Neuronal stem cell (in vitro differentiated cells): Measurements from ENCODE around the gene MARK3.

Source experiments
- DNase-seq: peaks from one replicate; pipeline ENCODE4 v3.0.0-alpha.2; 2013; ENCODE audit warnings: low spot score
- H2AFZ ChIP-seq: one replicate; pipeline ENCODE4 v1.6.1; 2013; ENCODE audit warnings: mild to moderate bottlenecking, low read length, inconsistent platforms
- H2AK5ac ChIP-seq: 2 replicates; pipeline ENCODE4 v1.6.1; 2013; ENCODE audit warnings: low read depth, mild to moderate bottlenecking, inconsistent platforms, low read length, moderate library complexity, mixed read lengths
- H2BK120ac ChIP-seq: 2 replicates; pipeline ENCODE4 v1.6.1; 2013; ENCODE audit warnings: low read depth, mild to moderate bottlenecking, inconsistent platforms, low read length, moderate library complexity, mixed read lengths
- H2BK12ac ChIP-seq: one replicate; pipeline ENCODE4 v1.6.1; 2013; ENCODE audit warnings: low read length, inconsistent platforms
- H2BK15ac ChIP-seq: 2 replicates; pipeline ENCODE4 v1.6.1; 2013; ENCODE audit warnings: mild to moderate bottlenecking, low read length, inconsistent platforms, mixed read lengths
- H2BK5ac ChIP-seq: one replicate; pipeline ENCODE4 v1.6.1; 2013; ENCODE audit warnings: inconsistent platforms, mild to moderate bottlenecking, low read length, moderate library complexity
- H3K14ac ChIP-seq: one replicate; pipeline ENCODE4 v1.6.1; 2013; ENCODE audit warnings: low read length, inconsistent platforms
- H3K18ac ChIP-seq: 2 replicates; pipeline ENCODE4 v1.6.1; 2013; ENCODE audit warnings: low read length, inconsistent platforms
- H3K23ac ChIP-seq: 2 replicates; pipeline ENCODE4 v1.6.1; 2013; ENCODE audit warnings: low read depth, mild to moderate bottlenecking, mixed read lengths, low read length, inconsistent platforms; ENCODE audit not compliant: poor library complexity
- H3K27ac ChIP-seq: replicated peaks from 3 replicates; pipeline ENCODE4 v1.5.1; 2013; ENCODE audit warnings: low read length, inconsistent platforms
- H3K27me3 ChIP-seq, 3 experiments: 2 replicates each; pipeline ENCODE4 v1.6.1; 2013; ENCODE audit warnings: low read length in 3 of 3, mild to moderate bottlenecking in 2 of 3, inconsistent platforms in 1 of 3, low read depth in 1 of 3, mixed read lengths in 1 of 3, moderate library complexity in 1 of 3; ENCODE audit not compliant: control insufficient read depth in 3 of 3, insufficient read depth in 3 of 3
- H3K36me3 ChIP-seq, 2 donors: replicated peaks in 1 of 2; 2 replicates each; pipeline ENCODE4 v1.6.1; 2013; ENCODE audit warnings: low read length in 2 of 2; ENCODE audit not compliant: control insufficient read depth in 2 of 2, insufficient read depth in 2 of 2
- H3K4ac ChIP-seq: 2 replicates; pipeline ENCODE4 v1.6.1; 2013; ENCODE audit warnings: inconsistent platforms, mild to moderate bottlenecking, low read length, moderate library complexity
- H3K4me1 ChIP-seq, 2 donors: 1 replicate in 1 of 2; 2 replicates in 1 of 2; pipeline ENCODE4 v1.6.1; 2013; ENCODE audit warnings: low read length in 2 of 2, low read depth in 1 of 2; ENCODE audit not compliant: control insufficient read depth in 2 of 2, insufficient read depth in 1 of 2
- H3K4me2 ChIP-seq: one replicate; pipeline ENCODE4 v1.6.1; 2013; ENCODE audit warnings: mild to moderate bottlenecking, low read length, inconsistent platforms; ENCODE audit not compliant: insufficient read depth, poor library complexity, severe bottlenecking
- H3K4me3 ChIP-seq, 2 donors: 2 replicates each; pipeline ENCODE4 v1.5.1; 2013; ENCODE audit warnings: low read length in 2 of 2, mild to moderate bottlenecking in 2 of 2, inconsistent platforms in 1 of 2, moderate library complexity in 1 of 2
- H3K79me1 ChIP-seq: one replicate; pipeline ENCODE4 v1.6.1; 2013; ENCODE audit warnings: low read depth, mild to moderate bottlenecking, inconsistent platforms, low read length, moderate library complexity
- H3K9ac ChIP-seq: one replicate; pipeline ENCODE4 v1.6.1; 2013; ENCODE audit warnings: mild to moderate bottlenecking, low read depth, low read length, inconsistent platforms; ENCODE audit not compliant: poor library complexity
- H3K9me3 ChIP-seq, 2 donors: replicated peaks in 1 of 2; 2 replicates each; pipeline versions ENCODE3 to v1.6.1; 2013; ENCODE audit warnings: low read length in 2 of 2, mild to moderate bottlenecking in 2 of 2, inconsistent platforms in 1 of 2, low read depth in 1 of 2, mixed read lengths in 1 of 2, moderate library complexity in 1 of 2; ENCODE audit not compliant: control insufficient read depth in 2 of 2, insufficient read depth in 1 of 2
- H4K8ac ChIP-seq: one replicate; pipeline ENCODE4 v1.6.1; 2013; ENCODE audit warnings: low read depth, mild to moderate bottlenecking, inconsistent platforms, low read length, moderate library complexity
- H4K91ac ChIP-seq: one replicate; pipeline ENCODE4 v1.6.1; 2013; ENCODE audit warnings: low read length, low read depth, mild to moderate bottlenecking, inconsistent platforms; ENCODE audit not compliant: poor library complexity
- WGBS, 2 donors: extraction: QIAGEN DNeasy Blood & Tissue Kit; methylation state at CpG; one replicate each; pipeline ENCODE4 v1.1.7; 2013; ENCODE audit warnings: missing lambda C conversion rate in 2 of 2, mixed read lengths in 1 of 2; ENCODE audit not compliant: insufficient read length in 2 of 2, insufficient replicate concordance in 1 of 2; ENCODE audit errors: extremely low coverage in 2 of 2; 5-methylcytosine and 5-hydroxymethylcytosine counted together

Gene MARK3

GRCh38 chr14:103463149-103463548 lies 77.9 kb downstream of the MARK3 start:
- H2BK15ac ChIP-seq: no peak overlapping the region
- H3K9ac ChIP-seq: no peak overlapping the region
- no peaks in the 10 kb centered on the region for H3K79me1 ChIP-seq
- H3K27ac ChIP-seq: no peak overlapping the region
- H2BK120ac ChIP-seq: no peak overlapping the region
- H3K4me2 ChIP-seq: no peak overlapping the region
- H3K4me1 ChIP-seq: peaks cover 0 to 1% of the 10 kb centered on the region in 2 donors
- no peak overlapping the region for H4K8ac ChIP-seq
- no peaks in the 10 kb centered on the region for H3K27me3 ChIP-seq
- peaks cover 16 to 86% of the 10 kb centered on the region in 2 donors for H3K36me3 ChIP-seq
- H2AK5ac ChIP-seq: no peak overlapping the region
- no peak overlapping the region for H3K18ac ChIP-seq
- H2BK12ac ChIP-seq: no peak overlapping the region
- no peak overlapping the region for H2AFZ ChIP-seq
- no peak overlapping the region for H4K91ac ChIP-seq
- no CpG with 5 or more reads among the region's 4 CpGs for WGBS, 2 donors
- H3K4ac ChIP-seq: no peak overlapping the region
- no peaks in the 10 kb centered on the region for H3K9me3 ChIP-seq
- H2BK5ac ChIP-seq: no peak overlapping the region
- no peak for DNase-seq
- no peak overlapping the region for H3K23ac ChIP-seq
- no peak overlapping the region for H3K4me3 ChIP-seq
- no peak overlapping the region for H3K14ac ChIP-seq

GRCh38 chr14:103463851-103464250 lies 78.6 kb downstream of the MARK3 start:
- Histone ChIP-seq H2BK12ac (no peak overlapping the region), H3K23ac (no peak overlapping the region), H4K91ac (no peak overlapping the region), H3K79me1 (no peaks in the 10 kb centered on the region), H4K8ac (no peak overlapping the region), H3K36me3 (peaks cover 18 to 85% of the 10 kb centered on the region in 2 donors), H2BK15ac (no peak overlapping the region), H3K27me3 (no peaks in the 10 kb centered on the region), H3K14ac (no peak overlapping the region), H3K4ac (no peak overlapping the region), H3K4me2 (no peak overlapping the region), H2AFZ (no peak overlapping the region), H3K4me3 (no peak overlapping the region), H2BK5ac (no peak overlapping the region), H2AK5ac (no peak overlapping the region), H3K18ac (no peak overlapping the region), H3K27ac (no peak overlapping the region), H3K4me1 (peaks cover 0 to 1% of the 10 kb centered on the region in 2 donors), H2BK120ac (no peak overlapping the region), H3K9me3 (no peaks in the 10 kb centered on the region), H3K9ac (no peak overlapping the region)
- DNase-seq: no peak

- Histone ChIP-seq H3K4me2 (no peak overlapping the region), H2AK5ac (no peak overlapping the region), H2BK120ac (no peak overlapping the region), H2BK5ac (no peak overlapping the region), H3K27me3 (no peaks in the 10 kb centered on the region), H2BK12ac (no peak overlapping the region), H3K9ac (no peak overlapping the region), H3K23ac (no peak overlapping the region), H2AFZ (no peak overlapping the region), H4K91ac (no peak overlapping the region), H3K79me1 (no peaks in the 10 kb centered on the region), H3K36me3 (peaks cover 36 to 88% of the 10 kb centered on the region in 2 donors), H3K4me1 (no peaks in the 10 kb centered on the region), H3K14ac (no peak overlapping the region), H3K27ac (no peak overlapping the region), H3K18ac (no peak overlapping the region), H3K9me3 (no peaks in the 10 kb centered on the region), H4K8ac (no peak overlapping the region), H3K4ac (no peak overlapping the region), H2BK15ac (no peak overlapping the region), H3K4me3 (no peak overlapping the region)
- WGBS, 2 donors: no CpG with 5 or more reads among the region's 5 CpGs
- no peak for DNase-seq
Observed at GRCh38 chr14:103472939-103473338, 87.7 kb downstream of the MARK3 start.

GRCh38 chr14:103474893-103475292 lies 89.7 kb downstream of the MARK3 start:
- no peak overlapping the region for H3K4ac ChIP-seq
- H3K14ac ChIP-seq: no peak overlapping the region
- H4K8ac ChIP-seq: no peak overlapping the region
- no peak for DNase-seq
- H2BK5ac ChIP-seq: no peak overlapping the region
- no peak overlapping the region for H3K9ac ChIP-seq
- H3K18ac ChIP-seq: no peak overlapping the region
- no peak overlapping the region for H4K91ac ChIP-seq
- peaks cover 35 to 90% of the 10 kb centered on the region in 2 donors for H3K36me3 ChIP-seq
- no peaks in the 10 kb centered on the region for H3K27me3 ChIP-seq
- no peak overlapping the region for H2AK5ac ChIP-seq
- no CpG with 5 or more reads among the region's 5 CpGs for WGBS, 2 donors
- H2BK120ac ChIP-seq: no peak overlapping the region
- no peak overlapping the region for H3K27ac ChIP-seq
- no peak overlapping the region for H2BK12ac ChIP-seq
- no peak overlapping the region for H3K4me3 ChIP-seq
- H2AFZ ChIP-seq: no peak overlapping the region
- no peaks in the 10 kb centered on the region for H3K79me1 ChIP-seq
- no peak overlapping the region for H2BK15ac ChIP-seq
- no peak overlapping the region for H3K23ac ChIP-seq
- no peak overlapping the region for H3K4me2 ChIP-seq
- H3K9me3 ChIP-seq: no peaks in the 10 kb centered on the region
- no peaks in the 10 kb centered on the region for H3K4me1 ChIP-seq
